ENCODE results near the gene OPN5.

Gene OPN5

GRCh38 chr6:47852727-47853126, 70.9 kb downstream of the OPN5 start:
- in situ Hi-C loops (cut with MboI; ENCODE audit: low sequenced_read_pairs), result no loop called here

- in situ Hi-C loops (cut with MboI; ENCODE audit: low sequenced_read_pairs), result no loop called here
These were observed 71.9 kb downstream of the OPN5 start for GRCh38 chr6:47853766-47854165.

- in situ Hi-C loops (cut with MboI; ENCODE audit: low sequenced_read_pairs), result no loop called here
These were observed 73.1 kb downstream of the OPN5 start for GRCh38 chr6:47854971-47855370.

GRCh38 chr6:47859175-47859574, 77.3 kb downstream of the OPN5 start:
- in situ Hi-C loops (cut with MboI; ENCODE audit: low sequenced_read_pairs), result no loop called here

- in situ Hi-C loops (cut with MboI; ENCODE audit: low sequenced_read_pairs), result no loop called here
These were observed 80.9 kb downstream of the OPN5 start for GRCh38 chr6:47862731-47863130.

GRCh38 chr6:47865206-47865605, 83.4 kb downstream of the OPN5 start:
- in situ Hi-C loops (cut with MboI; ENCODE audit: low sequenced_read_pairs), result no loop called here

GRCh38 chr6:47875593-47875992, 93.8 kb downstream of the OPN5 start:
- in situ Hi-C loops (cut with MboI; ENCODE audit: low sequenced_read_pairs), result no loop called here

Data from HL-60/S4 (cell line).